DMS53 treated with DMSO at 0.1 percent for 48 hours (cell line): ENCODE measurements around the gene AIRE.
"Not testable (repeated sequence)": the region's sequence is repeated elsewhere in the genome, so short reads cannot be mapped to it uniquely, and the experiment has no call there.

ENCODE experiments used
- DNase-seq: peaks from one replicate; lab custom pipeline; 2025; ENCODE audit not compliant: unreplicated experiment; lab: John Stamatoyannopoulos, UW

AIRE gene

DNA sequence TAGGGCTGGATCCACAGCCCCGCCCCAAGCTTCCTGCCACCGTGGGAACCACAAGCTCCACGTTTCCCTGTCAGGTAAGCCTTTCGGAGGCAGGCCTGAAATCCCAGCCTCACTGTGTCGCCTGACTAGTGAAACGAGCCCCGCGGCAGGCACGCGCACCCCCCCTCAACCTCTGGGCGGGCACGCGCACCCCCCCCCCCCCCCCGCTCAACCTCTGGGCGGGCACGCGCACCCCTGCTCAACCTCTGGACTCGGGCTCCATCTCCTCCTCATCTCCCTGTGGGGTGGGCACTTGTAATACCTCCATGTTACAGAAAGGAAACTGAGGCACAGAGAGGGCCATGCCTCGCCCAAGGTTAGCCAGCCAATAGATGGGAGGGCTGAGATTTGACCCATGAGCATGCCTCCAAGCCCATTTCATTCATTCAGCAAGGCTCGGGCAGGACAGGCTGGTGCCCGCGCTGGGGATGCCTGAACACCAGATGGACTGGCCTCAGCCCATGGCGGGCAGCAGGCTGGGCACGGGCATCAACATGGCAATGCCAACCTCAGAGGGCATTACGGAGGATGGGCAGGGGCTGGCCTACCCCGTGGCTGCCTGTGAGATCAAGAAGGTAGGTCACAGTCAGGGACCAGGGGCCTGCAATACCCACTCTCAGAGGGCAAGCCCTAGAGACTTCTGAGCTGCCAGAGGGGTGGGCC is 48.8 kb downstream of the AIRE start:
- DNase-seq, result peak; percentile 58

GRCh38 chr21:44335266-44336059 is 49.8 kb downstream of the AIRE start:
- no peak for DNase-seq

- no peak for DNase-seq
Observed at GRCh38 chr21:44337449-44337848, 51.8 kb downstream of the AIRE start.

GRCh38 chr21:44337941-44338895 is 52.5 kb downstream of the AIRE start:
- peak; percentile 9 for DNase-seq

DNA sequence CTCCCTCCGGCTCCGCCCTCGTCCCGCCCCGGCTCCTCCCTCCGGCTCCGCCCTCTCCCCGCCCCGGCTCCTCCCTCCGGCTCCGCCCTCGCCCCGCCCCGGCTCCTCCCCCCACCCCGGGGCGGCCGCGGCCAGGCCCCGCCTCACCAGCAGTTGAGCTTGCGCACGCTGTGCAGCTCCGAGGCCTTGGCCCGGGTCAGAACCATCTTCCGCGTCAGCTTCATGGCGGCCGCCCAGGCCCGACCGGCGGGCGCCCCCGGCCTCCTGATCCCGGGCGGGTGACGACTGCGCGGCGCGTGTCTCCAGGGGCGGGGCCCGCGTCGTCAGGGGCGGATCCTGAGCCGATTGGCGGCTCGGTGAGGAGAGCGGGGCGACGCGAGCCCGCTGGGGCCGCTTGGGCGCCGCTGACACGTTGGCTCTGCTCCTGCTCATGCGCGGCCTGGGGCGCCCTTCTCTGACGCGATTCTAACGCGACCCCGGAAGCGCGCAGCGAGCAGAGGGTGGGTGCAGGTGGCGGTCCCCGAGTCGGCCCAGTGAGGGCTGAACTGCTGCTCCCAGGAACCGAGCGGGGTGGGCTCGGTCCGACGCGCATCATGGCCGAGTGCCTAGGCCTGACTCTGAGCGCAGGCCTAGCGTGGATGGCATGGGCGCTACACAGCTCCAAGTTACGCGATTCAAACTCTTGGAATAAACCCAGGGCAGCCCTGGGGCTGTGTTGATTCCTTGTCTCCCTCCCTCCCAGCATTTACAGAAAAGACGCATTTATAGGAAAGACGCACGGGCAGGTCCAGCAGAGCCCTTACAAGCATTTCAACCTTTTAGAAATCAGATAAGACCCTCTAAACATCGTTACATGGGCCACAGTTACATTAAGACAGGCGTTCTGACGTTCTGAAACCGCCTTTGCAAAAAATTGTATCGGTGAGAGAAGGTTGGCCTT is 53.6 kb downstream of the AIRE start, which contains the start of gene CFAP410:
Gene CFAP410, minus strand, starts transcription at position 420 of the 940 bp plus-strand sequence. Its CDS starts 196 bp downstream, at position 224.
- DNase-seq, result peak; percentile 77

- not testable (repeated sequence) for DNase-seq
Observed at GRCh38 chr21:44341726-44342458, 56.2 kb downstream of the AIRE start.

DNA sequence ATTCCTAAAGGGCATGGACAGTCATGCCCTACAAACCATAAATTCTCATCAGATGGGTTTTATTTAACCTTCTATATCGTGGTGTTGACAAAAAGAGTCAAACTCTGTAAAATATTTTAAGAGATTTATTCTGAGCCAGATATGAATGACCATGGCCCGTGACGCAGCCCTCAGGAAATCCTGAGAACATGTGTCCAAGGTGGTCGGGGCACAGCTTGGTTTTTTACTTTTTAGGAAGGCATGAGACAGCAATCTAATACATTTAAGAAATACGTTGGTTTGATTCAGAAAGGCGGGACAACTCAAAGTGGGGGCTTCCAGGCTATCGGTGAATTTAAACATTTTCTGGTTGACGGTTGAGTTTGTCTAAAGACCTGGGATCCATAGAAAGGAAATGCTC is 57.3 kb downstream of the AIRE start:
- not testable (repeated sequence) for DNase-seq

DNA sequence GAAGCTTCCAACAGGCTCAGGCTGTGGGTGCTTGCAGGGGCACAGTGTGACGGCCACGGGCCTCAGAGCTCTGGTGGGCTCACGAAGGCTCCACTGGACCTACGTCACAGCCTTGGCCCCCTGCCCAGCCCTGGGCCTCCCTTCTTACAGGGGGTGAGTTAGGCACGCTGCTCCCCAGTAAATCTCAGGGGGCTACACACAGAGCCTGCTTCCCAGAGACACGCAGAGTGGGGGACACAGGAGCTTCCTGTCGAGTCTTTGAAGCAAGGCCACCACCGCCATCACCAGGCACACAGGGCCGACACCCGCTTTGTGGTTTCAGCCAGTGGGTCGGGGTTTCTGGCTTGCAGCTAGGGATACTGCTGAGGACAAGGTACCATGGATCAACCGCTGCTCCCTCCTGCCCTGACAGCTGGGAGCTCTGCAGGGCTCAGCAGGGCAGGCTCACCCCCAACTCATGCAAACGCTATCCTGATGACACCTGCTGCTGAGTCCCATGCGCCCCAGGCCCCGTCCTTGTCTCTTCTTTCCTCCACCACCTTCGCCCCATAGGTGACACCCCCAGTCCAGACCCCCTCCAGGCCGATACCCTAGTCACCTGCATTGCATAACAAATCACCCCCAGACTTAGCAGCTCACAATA is 59.0 kb downstream of the AIRE start:
- no peak for DNase-seq

GRCh38 chr21:44345495-44345894 is 59.8 kb downstream of the AIRE start:
- DNase-seq, result no peak

GRCh38 chr21:44347911-44348451 is 62.3 kb downstream of the AIRE start:
- DNase-seq, result no peak
